Kidney epithelial cell (primary cell): ENCODE measurements around the gene SPAG4. TPM values are rescaled to one million over a fixed set of nuclear protein-coding genes. Genes with fewer than 3 reads are reported as not detected.
A peak's percentile ranks its signal among the peaks of the same experiment; 100 is the strongest.

Experiments
- DNase-seq: peaks from one replicate; pipeline ENCODE4 v3.0.0-alpha.2; 2010; ENCODE audit warnings: low read depth
- H3K27me3 ChIP-seq: 2 replicates; pipeline ENCODE4 v1.6.0; 2011; ENCODE audit warnings: low read length; ENCODE audit not compliant: control insufficient read depth, insufficient read depth
- H3K36me3 ChIP-seq: 2 replicates; pipeline ENCODE4 v1.5.1; 2011; ENCODE audit warnings: low read length; ENCODE audit not compliant: control insufficient read depth, insufficient read depth
- H3K4me3 ChIP-seq: 2 replicates; pipeline ENCODE4 v1.5.1; 2011; ENCODE audit warnings: low read depth, mild to moderate bottlenecking, control low read depth, low read length
- total RNA-seq: library from RNA; depleted of rRNA; stranded (reverse); fragments of >200 nt; gene quantifications from 2 replicates; pipeline ENCODE4 v1.2.3, GENCODE V29; 2015
- TF ChIP-seq, protein P1 (sequence below): IDR thresholded peaks from 2 replicates; pipeline ENCODE4 v1.5.1; 2011; ENCODE audit warnings: mild to moderate bottlenecking, moderate library complexity, low read length, control low read depth, inconsistent platforms; ENCODE audit not compliant: insufficient read depth, poor library complexity, severe bottlenecking

SPAG4 gene, protein sequence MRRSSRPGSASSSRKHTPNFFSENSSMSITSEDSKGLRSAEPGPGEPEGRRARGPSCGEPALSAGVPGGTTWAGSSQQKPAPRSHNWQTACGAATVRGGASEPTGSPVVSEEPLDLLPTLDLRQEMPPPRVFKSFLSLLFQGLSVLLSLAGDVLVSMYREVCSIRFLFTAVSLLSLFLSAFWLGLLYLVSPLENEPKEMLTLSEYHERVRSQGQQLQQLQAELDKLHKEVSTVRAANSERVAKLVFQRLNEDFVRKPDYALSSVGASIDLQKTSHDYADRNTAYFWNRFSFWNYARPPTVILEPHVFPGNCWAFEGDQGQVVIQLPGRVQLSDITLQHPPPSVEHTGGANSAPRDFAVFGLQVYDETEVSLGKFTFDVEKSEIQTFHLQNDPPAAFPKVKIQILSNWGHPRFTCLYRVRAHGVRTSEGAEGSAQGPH
- total RNA-seq = 2.6 and 7.9 TPM in 2 replicates

- Histone ChIP-seq H3K27me3 (no peaks in the 10 kb centered on the region), H3K36me3 (no peaks in the 10 kb centered on the region), H3K4me3 (peak within 1 kb of the TSS; percentile 51)
- TF ChIP-seq, protein P1, sequence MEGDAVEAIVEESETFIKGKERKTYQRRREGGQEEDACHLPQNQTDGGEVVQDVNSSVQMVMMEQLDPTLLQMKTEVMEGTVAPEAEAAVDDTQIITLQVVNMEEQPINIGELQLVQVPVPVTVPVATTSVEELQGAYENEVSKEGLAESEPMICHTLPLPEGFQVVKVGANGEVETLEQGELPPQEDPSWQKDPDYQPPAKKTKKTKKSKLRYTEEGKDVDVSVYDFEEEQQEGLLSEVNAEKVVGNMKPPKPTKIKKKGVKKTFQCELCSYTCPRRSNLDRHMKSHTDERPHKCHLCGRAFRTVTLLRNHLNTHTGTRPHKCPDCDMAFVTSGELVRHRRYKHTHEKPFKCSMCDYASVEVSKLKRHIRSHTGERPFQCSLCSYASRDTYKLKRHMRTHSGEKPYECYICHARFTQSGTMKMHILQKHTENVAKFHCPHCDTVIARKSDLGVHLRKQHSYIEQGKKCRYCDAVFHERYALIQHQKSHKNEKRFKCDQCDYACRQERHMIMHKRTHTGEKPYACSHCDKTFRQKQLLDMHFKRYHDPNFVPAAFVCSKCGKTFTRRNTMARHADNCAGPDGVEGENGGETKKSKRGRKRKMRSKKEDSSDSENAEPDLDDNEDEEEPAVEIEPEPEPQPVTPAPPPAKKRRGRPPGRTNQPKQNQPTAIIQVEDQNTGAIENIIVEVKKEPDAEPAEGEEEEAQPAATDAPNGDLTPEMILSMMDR = no peak
- no peak for DNase-seq
Measured at GRCh38 chr20:35615667-35616464, at the start of gene SPAG4. SPAG4 (plus strand) TSS chr20:35615829; CDS start chr20:35616004, 175 bp downstream.

DNA sequence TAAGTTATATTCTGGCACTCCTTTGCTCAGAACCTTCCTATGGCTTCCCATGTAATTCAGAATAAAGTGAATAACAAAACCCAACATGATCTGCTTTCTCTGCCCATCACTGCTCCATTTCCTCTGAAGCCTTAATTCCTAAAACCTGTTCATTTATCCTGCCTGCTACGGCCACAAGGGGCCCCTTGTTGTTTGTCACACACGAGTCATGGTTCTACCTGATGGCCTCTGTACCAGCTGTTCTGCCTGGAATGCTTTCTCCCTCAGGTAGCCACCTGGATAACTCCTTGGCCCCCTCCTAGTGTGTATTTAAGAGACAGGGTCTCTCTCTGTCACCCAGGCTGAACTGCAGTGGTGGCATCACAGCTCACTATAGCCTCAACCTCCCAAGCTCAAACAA is 47.0 kb upstream of the SPAG4 start:
- no peak for DNase-seq

DNA sequence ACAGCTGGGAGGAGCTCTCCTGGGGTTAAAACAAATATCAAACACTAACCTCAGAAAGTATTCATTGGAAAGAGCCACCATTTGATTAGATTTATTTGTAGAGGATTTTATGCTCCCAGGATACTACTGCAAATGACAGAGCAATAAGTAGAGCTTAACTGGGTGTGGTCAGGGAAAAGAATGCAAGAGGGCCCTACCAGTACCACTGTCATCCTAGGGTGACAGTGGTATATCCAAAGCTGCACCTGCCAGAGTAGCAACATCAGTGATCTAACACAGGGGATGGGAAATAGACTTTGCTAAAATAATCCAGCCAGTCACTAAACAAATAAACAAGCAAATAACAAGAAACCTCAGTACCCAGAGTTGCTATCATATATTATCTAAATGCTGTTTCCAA is 44.1 kb upstream of the SPAG4 start:
- Histone ChIP-seq H3K4me3 (no peak overlapping the region), H3K36me3 (no peaks in the 10 kb centered on the region), H3K27me3 (no peaks in the 10 kb centered on the region)
- DNase-seq = no peak
- TF ChIP-seq, protein P1 = no peak

More for the DNA sequence above, 47.0 kb upstream of the SPAG4 start:
- no peaks in the 10 kb centered on the region for H3K27me3 ChIP-seq
- H3K4me3 ChIP-seq = no peak overlapping the region
- no peaks in the 10 kb centered on the region for H3K36me3 ChIP-seq
- TF ChIP-seq, protein P1 = peak; percentile 28

DNA sequence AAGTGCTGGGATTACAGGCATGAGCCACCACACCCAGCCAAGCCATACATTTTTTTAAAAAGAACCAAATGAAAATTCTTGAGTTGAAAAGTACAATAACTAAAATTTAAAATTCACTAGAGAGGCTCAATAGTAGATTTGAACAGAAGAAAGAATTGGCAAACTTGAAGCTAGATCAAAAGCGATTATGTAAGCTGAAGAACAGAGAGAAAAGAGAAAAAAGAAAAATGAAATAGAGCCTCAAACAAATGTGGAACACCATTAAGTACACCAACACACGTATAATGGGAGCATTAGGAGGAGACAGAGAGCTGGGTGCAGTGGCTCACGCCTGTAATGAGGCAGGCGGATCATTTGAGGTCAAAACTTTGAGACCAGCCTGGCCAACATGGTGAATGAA is 42.8 kb upstream of the SPAG4 start:
- no peaks in the 10 kb centered on the region for H3K36me3 ChIP-seq
- TF ChIP-seq, protein P1 = no peak
- no peak for DNase-seq

GRCh38 chr20:35575958-35576357 is 39.7 kb upstream of the SPAG4 start:
- TF ChIP-seq, protein P1 = no peak
- no peak for DNase-seq
- Histone ChIP-seq H3K27me3 (no peaks in the 10 kb centered on the region), H3K4me3 (no peak overlapping the region), H3K36me3 (no peaks in the 10 kb centered on the region)

More for the DNA sequence above, 42.8 kb upstream of the SPAG4 start:
- Histone ChIP-seq H3K4me3 (no peak overlapping the region), H3K27me3 (no peaks in the 10 kb centered on the region)
